HFF-Myc (cell line): ENCODE measurements around the gene COX5B.

ENCODE experiments used
- DNase-seq: peaks from one replicate; pipeline ENCODE4 v3.0.0-alpha.2; 2011; ENCODE audit warnings: low read depth; ENCODE audit errors: extremely low read depth
- H3K4me3 ChIP-seq: replicated peaks from 2 replicates; pipeline ENCODE4 v1.5.1; 2011; ENCODE audit warnings: low read depth, mild to moderate bottlenecking, control low read depth, low read length
- TF ChIP-seq, protein P1 (sequence below): IDR thresholded peaks from 2 replicates; pipeline ENCODE4 v1.5.1; 2012; ENCODE audit warnings: mild to moderate bottlenecking, low read depth, low read length, control low read depth; ENCODE audit errors: missing control alignments

COX5B gene

DNA sequence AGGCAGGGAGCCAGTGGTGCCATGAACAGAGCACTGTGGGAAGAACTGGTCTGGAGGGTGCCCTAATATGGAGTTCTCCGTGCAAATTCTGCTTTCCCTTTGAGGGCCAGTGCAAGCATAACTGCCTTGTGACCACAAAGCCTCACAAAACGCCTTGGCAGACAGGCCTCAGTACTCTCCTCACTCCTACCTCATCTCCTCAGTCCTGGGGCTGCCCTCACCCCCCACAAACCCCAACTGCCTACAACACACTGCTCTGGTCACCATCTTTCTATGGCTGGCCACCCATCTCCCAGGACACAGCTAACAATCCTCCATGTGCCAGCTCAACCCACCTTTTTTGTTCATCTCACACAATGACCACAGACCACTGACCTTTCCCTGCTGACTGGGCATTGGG lies 8.9 kb downstream of the COX5B start:
- TF ChIP-seq, protein P1, sequence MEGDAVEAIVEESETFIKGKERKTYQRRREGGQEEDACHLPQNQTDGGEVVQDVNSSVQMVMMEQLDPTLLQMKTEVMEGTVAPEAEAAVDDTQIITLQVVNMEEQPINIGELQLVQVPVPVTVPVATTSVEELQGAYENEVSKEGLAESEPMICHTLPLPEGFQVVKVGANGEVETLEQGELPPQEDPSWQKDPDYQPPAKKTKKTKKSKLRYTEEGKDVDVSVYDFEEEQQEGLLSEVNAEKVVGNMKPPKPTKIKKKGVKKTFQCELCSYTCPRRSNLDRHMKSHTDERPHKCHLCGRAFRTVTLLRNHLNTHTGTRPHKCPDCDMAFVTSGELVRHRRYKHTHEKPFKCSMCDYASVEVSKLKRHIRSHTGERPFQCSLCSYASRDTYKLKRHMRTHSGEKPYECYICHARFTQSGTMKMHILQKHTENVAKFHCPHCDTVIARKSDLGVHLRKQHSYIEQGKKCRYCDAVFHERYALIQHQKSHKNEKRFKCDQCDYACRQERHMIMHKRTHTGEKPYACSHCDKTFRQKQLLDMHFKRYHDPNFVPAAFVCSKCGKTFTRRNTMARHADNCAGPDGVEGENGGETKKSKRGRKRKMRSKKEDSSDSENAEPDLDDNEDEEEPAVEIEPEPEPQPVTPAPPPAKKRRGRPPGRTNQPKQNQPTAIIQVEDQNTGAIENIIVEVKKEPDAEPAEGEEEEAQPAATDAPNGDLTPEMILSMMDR: no peak
- H3K4me3 ChIP-seq: no peak overlapping the region
- DNase-seq: no peak

DNA sequence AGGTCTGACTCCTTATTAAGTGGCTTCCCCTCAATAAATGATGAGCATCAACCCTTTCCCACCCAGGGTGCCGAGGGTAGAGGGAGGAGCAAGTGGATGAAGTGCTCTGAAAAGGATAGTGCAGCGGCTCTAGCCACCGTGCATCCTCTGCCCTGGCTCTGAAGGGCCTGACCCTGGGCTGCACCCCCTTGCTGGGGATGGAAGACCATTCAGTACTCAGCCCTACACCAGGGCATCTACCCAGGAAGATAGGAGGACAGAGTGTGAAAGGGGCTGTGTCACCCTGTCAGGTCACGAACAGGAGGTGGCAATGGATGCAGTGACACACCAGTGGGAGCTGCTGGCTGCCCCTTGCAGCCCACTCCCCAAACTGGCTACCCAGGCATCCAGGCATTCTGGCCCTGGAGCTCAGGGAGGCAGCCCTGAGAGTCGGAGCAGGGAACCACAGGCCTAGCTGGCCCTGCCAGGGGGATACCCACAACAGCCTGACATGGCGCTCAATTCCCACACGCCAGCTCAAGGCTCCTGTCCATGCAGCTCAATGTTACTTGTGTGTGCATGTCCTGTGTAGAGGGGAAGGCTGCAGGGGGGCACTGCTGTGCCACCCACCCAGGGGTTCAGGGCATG lies 10.4 kb downstream of the COX5B start:
- TF ChIP-seq, protein P1: no peak
- H3K4me3 ChIP-seq: no peak overlapping the region
- DNase-seq: no peak

DNA sequence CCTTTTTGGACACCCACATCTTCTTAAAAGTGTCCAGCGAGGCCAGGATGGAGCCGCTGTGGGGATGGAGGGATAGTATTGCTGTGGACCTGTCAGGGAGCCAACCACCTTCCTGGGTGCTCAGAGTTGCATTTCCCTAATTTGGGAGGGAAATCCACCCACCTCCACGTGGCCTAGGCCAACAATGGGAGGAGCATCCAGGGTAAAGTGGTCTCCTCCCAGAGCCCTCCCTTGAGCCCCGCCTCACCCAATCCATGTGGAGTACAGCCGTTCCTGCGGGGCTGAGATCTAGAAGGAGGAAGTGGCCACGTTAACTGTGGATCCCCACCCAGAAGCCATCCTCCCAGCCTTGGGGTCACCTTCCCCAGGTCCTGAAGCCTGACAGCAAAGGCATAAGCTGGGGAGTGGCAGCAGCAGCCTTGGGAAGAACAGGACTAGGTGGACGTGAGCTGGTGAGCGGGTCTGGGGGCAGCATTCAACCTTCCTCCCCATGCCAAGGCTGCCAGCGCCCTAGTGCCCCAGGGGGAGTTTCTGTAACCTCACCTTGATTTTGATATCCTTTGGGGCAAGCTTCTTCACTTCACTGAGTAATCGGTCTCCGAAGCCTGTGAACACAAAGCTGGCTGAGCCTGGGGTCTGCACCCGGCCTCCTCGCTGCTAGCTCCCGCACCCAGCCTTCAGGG lies 11.2 kb downstream of the COX5B start:
- H3K4me3 ChIP-seq: no peak overlapping the region
- TF ChIP-seq, protein P1: no peak
- DNase-seq: no peak

DNA sequence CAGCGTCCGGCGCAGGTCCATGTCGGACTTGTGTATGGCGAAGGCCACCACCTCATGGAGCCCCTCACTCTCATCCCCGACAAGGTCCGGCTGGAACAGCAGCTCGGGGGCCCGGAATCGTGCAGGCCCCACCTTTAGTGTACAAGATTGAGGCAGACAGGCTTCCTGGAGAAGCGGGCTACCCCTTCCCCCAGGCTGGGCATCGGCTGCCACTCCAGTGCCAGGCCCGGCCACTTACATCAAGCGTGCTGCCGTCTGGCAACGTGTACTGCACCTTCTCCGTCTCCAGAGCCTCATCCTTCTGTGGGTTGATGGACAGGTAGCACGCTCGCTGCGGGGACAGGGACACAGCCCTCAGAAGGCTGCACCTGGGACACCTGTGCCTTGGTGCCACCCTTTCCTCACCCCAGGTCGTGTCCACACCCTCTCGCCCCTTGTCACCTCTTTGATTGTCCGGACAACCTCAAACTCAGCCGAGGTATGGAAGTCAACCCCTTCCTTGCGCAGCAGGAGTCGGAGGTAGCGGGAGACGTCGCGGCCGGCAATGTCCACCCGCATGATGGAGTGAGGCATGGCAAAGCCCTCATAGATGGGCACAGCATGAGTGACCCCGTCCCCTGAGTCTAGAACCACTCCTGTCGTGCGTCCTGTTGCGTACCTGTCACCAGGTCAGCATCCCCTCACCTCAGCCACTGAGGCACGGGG lies 12.3 kb downstream of the COX5B start:
- H3K4me3 ChIP-seq: no peak overlapping the region
- TF ChIP-seq, protein P1: no peak
- no peak for DNase-seq

DNA sequence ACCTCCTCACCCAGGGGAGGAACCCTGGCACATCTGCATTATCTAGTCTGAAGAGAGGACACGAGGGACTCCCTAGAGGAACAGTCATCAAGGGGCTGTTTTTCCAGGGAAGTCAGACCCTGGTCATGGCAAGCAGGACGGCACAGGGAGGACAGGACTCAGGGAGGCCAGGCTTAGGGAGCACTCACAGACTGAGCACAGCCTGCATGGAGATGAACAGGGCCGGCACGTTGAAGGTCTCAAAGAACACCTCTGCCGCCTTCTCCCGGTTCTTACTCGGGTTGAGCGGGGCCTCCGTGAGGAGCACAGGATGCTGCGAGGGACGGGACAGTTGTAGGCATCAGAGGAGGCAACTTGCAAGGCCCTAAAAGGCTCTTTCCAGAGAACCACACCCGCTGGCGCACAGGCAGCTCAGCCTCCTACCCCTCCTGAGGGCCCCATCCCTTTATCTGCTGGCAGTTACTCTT lies 12.9 kb downstream of the COX5B start:
- H3K4me3 ChIP-seq: no peak overlapping the region
- TF ChIP-seq, protein P1: no peak
- no peak for DNase-seq

DNA sequence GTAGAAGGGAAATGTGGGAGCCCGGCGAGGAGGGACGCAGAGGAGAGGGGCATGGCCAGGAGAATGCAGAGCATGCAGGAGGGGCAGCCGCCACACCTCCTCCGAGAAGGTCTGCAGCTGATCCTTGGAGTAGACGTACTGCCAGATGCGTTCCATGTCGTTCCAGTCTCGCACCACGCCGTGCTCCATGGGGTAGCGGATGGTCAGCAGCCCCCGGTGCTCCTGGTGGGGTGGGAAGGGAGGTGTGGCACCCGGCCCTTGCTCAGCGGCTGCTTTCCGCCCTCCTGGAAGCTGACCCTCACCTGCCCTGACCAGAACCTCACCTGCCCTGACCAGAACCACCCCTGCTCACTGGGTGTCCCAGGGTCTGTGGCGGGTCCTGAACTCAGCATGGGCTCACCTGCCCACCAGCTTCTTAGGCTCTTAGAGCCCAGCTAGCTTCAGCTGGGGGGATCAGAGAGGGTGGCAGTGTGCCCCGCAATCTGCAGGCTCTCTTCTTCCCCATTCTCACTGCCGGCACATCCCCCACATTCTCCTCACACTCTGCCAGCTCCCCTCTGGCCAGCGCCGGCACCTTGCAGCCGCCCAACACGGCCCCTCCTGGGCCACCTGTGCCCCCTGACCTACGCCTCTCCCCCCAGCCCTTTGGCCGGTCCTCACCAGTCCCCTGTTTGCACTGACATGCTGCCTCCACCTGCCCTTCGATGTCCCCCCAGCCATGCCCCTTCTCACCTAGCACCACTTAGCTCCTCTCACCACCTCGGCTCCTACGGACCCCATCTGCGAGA lies 13.6 kb downstream of the COX5B start:
- DNase-seq: no peak
- TF ChIP-seq, protein P1: no peak
- H3K4me3 ChIP-seq: no peak overlapping the region
